Right lobe of liver (tissue), 6 donors: ENCODE data around the gene LHFPL5. TPM values are rescaled to one million over a fixed set of nuclear protein-coding genes. Genes with fewer than 3 reads are reported as not detected.

ENCODE experiments used
- ATAC-seq, 4 donors: fragments of 200-7000 bp; cut with Tn5 transposase; one replicate each; pipeline ENCODE4 v1.9.1; 2020; ENCODE audit warnings: mild to moderate bottlenecking in 4 of 4, moderate library complexity in 4 of 4
- DNase-seq, 3 donors: peaks; one replicate each; pipeline ENCODE4 v3.0.0-alpha.2; 2020
- H3K27ac ChIP-seq, 3 donors: fragments of 200-600 bp; one replicate each; pipeline ENCODE4 v1.8.0; 2022
- H3K27me3 ChIP-seq, 2 donors: fragments of 200-600 bp; one replicate each; pipeline ENCODE4 v1.8.0; 2022
- H3K36me3 ChIP-seq, 4 donors: fragments of 200-600 bp; sonication (generic) in 1 of 4; one replicate each; pipeline versions ENCODE4 v1.5.1 to v1.8.0; 2017 to 2022; ENCODE audit warnings: control low read depth in 1 of 4
- H3K4me1 ChIP-seq, 4 donors: fragments of 200-600 bp; sonication (generic) in 1 of 4; one replicate each; pipeline versions ENCODE4 v1.5.1 to v1.8.0; 2017 to 2022; ENCODE audit warnings: control low read depth in 1 of 4
- H3K4me3 ChIP-seq, 3 donors: fragments of 200-600 bp; one replicate each; pipeline ENCODE4 v1.8.0; 2022
- H3K9me3 ChIP-seq, 4 donors: fragments of 200-600 bp; sonication (generic) in 1 of 4; one replicate each; pipeline versions ENCODE4 v1.5.1 to v1.8.0; 2017 to 2022; ENCODE audit warnings: control low read depth in 1 of 4
- CTCF ChIP-seq, 4 donors: fragments of 200-600 bp in 3 of 4; fragments of 450-650 bp in 1 of 4; IDR thresholded peaks; one replicate each; pipeline versions ENCODE4 v1.5.1 to v1.8.0; 2016 to 2022; ENCODE audit warnings: antibody characterized with exemption in 4 of 4, mild to moderate bottlenecking in 2 of 4
- POLR2A ChIP-seq: fragments of 450-650 bp; IDR thresholded peaks from one replicate; pipeline ENCODE4 v1.6.1; 2017; ENCODE audit warnings: antibody characterized with exemption, mild to moderate bottlenecking
- WGBS: methylation state at CpG from one replicate; pipeline ENCODE4 v1.1.6; 2018; ENCODE audit warnings: low coverage, low lambda C conversion rate; ENCODE audit not compliant: insufficient coverage; ENCODE audit errors: missing lambda C conversion rate; 5-methylcytosine and 5-hydroxymethylcytosine counted together
- intact Hi-C, 2 donors: fragments of 100-400 bp; cut with DNase I; formaldehyde crosslinking; loops; one replicate each; pipeline versions ENCODE4 v1.11.2 to v1.14.1; 2022
- total RNA-seq, 6 experiments: library from RNA; depleted of rRNA in 2 of 6; stranded (reverse); fragments of >200 nt in 2 of 6; fragmentation: NEBNext Ultra II Directional in 3 of 6; extraction: Animal tissue kit (Norgen Biotek cat#: 25700) in 3 of 6; gene quantifications; one replicate each; pipeline versions ENCODE4 v1.1.0 to v1.2.4, GENCODE V29; 2016 to 2023
- donor health status: DM: no; HTN: yes; CAD: no.
- donor health status: DM: no; HTN: no; CAD: no.
- donor health status: DM: no; HTN: no; CAD: no.
- donor health status: DM: no; HTN: yes; CAD: no.
- donor health status: DM: no; HTN: yes; CAD: no.

Gene LHFPL5
- total RNA-seq, 6 experiments from 2014 or later = not detected

GRCh38 chr6:35787266-35788218, 17.6 kb upstream of the LHFPL5 start:
- H3K27ac ChIP-seq = no peak overlapping the region

GRCh38 chr6:35788423-35788982, 16.6 kb upstream of the LHFPL5 start:
- DNase-seq (no peak), ATAC-seq (no peak)
- H3K4me3 ChIP-seq = no peak overlapping the region
- TF ChIP-seq CTCF (IDR thresholded peaks at IDR 0.05) = no peak
- H3K4me1 ChIP-seq = peaks cover 0 to 5% (median 0%) of the 10 kb centered on the region in 4 donors
- intact Hi-C loops = no loop called here
- 44% methylated on average over 4 of the region's 4 CpGs for WGBS
- no peak overlapping the region for H3K27ac ChIP-seq
- H3K27me3 ChIP-seq = no peaks in the 10 kb centered on the region
- no peaks in the 10 kb centered on the region for H3K36me3 ChIP-seq
- H3K9me3 ChIP-seq = no peaks in the 10 kb centered on the region

More at GRCh38 chr6:35787266-35788218, 17.6 kb upstream of the LHFPL5 start:
- H3K9me3 ChIP-seq = no peaks in the 10 kb centered on the region
- intact Hi-C loops = loop anchor here (1.0 kb wide), 1 partner anchor 11 kb away; no protein-coding TSS in a partner anchor
- ATAC-seq (peak; percentile 72 to 88 (median 79)), DNase-seq (peak in 2 of 3 donors; percentile 62 to 66)
- no peak overlapping the region for H3K4me3 ChIP-seq
- H3K27me3 ChIP-seq = no peaks in the 10 kb centered on the region
- WGBS = 65% methylated on average over 13 of the region's 13 CpGs
- H3K4me1 ChIP-seq = peaks cover 0 to 5% (median 0%) of the 10 kb centered on the region in 4 donors
- no peak for TF ChIP-seq POLR2A
- no peak for TF ChIP-seq CTCF (IDR thresholded peaks at IDR 0.05)
- no peaks in the 10 kb centered on the region for H3K36me3 ChIP-seq

GRCh38 chr6:35790683-35791082, 14.5 kb upstream of the LHFPL5 start:
- Histone ChIP-seq H3K9me3 (no peaks in the 10 kb centered on the region), H3K36me3 (no peaks in the 10 kb centered on the region), H3K4me1 (peaks cover 0 to 5% (median 0%) of the 10 kb centered on the region in 4 donors), H3K27ac (no peak overlapping the region), H3K27me3 (no peaks in the 10 kb centered on the region), H3K4me3 (no peak overlapping the region)
- no peak for TF ChIP-seq POLR2A
- no peak for TF ChIP-seq CTCF (IDR thresholded peaks at IDR 0.05)
- ATAC-seq (no peak), DNase-seq (no peak)
- 52% methylated on average over 4 of the region's 5 CpGs for WGBS
- intact Hi-C loops = no loop called here

- WGBS = 89% methylated on average over 11 of the region's 17 CpGs
- Histone ChIP-seq H3K36me3 (no peaks in the 10 kb centered on the region), H3K9me3 (no peaks in the 10 kb centered on the region), H3K27me3 (no peaks in the 10 kb centered on the region), H3K27ac (no peak overlapping the region), H3K4me1 (no peaks in the 10 kb centered on the region), H3K4me3 (no peak overlapping the region)
- ATAC-seq = peak in 1 of 4 donors; percentile 6
- intact Hi-C loops = no loop called here
- DNase-seq = peak in 1 of 3 donors; percentile 15
- no peak for TF ChIP-seq CTCF (IDR thresholded peaks at IDR 0.05)
- no peak for TF ChIP-seq POLR2A
Observed at GRCh38 chr6:35794536-35795452, 10.4 kb upstream of the LHFPL5 start.
